ENCODE data around the gene FGD3.
"Not testable (repeated sequence)": the region's sequence is repeated elsewhere in the genome, so short reads cannot be mapped to it uniquely, and the experiment has no call there.

The FGD3 gene

DNA sequence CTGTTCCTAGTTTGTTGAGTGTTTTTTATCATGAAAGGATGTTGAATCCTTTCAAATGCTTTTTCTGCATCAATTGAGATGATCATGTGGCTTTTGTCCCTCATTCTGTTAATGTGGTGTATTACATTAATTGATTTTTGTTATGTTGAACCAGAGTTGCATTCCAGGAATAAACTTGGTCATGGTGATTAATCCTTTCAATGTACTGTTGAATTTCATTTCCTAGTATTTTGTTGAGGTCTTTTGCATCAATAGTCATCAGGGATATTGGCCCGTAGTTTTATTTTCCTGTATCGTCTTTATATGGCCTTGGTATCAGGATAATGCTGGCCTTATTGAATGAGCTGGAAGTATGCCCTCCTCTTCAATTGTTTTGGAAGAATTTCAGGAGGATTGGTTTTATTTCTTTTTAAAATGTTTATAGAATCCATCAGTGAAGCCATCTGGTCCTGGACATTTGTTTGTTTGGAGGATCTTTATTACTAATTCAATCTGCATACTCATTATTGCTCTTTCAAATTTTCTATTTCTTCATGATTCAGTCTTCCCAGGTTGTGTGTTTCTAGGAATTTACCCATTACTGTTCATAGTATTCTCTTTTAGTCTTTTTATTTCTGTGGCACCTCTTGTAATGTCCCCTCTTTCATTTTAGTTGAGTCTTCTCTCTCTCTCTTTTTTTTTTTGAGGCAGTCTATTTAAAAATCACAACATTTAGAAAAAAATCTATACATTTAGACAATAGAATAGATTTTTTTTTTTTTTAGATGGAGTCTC, 32.1 kb downstream of the FGD3 start:
- no peak for DNase-seq

DNA sequence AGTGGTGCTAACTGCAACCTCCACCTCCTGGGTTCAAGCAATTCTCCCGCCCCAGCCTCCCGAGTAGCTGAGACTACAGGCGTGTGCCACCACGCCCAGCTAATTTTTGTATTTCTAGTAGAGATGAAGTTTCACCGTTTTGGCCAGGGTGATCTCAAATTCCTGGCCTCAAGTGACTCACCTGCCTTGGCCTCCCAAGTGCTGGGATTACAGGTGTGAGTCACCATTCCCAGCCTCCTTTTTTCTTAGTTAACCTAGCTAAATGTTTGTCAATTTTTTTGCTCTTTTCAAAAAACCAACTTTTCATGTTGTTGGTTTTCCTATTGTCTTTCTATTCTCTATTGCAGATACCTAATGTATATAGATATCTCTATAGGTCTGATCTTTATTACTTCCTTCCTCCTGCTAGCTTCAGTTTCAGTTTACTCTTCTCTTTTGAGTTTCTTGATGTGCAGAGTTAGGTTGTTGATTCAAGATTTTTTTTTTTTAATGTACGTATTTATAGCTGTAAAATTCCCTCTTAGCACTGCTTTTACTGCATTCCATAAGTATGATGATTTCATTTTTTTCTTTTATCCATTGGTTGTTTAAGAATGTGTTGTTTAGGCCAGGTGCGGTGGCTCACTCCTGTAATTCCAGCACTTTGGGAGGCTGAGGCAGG, 32.9 kb downstream of the FGD3 start:
- no peak for DNase-seq

- DNase-seq, result no peak
Measured at GRCh38 chr9:92982130-92982529, 34.8 kb downstream of the FGD3 start.

DNA sequence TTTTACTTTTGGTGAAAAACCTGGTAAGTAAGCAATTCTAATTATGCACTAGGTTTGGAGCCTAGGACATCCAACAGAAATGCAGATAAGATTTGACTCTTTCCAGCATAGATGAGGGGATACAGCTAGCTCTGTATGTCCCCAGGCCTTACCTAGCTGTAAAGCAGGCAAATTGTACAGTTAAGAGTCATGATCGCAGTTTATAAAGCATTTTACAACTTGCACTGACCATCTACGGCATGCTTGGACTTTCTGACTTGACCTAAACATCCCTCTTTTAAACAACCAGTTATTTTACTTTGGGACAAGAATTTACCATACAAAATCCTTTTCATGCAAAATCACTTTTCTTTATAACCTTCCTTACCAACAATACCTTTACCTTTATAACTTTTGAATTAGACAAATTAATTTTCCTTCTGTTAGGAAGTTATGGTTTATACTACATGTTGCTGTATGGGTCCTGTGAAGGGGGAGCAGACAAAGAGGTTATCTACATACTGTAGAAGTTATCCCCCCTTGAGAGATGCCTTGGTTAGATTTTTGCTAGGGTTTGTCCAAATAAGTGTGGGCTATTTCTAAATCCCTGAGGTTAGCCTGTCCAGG, 36.8 kb downstream of the FGD3 start:
- DNase-seq, result no peak

DNA sequence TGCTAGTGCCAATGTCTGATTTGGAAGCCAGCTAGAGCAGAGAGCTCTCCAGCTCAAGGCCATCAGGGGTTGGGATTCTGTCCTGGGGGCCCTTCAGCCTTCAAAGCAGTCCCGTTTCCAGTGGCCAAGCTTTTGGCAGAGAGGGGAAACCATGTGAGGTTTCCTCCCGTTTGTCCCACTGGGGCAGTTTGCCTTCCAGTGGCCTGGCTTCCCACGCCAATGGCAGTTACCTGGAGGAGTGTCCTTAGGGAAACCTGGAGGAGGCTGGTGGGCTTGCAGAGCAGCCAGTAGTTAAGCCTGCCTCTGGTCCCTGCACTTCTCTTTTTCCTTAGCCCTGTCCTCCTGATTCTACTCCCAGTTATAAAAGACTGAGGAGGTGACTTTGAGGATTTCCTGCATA, 37.7 kb downstream of the FGD3 start:
- DNase-seq, result no peak

GRCh38 chr9:92986176-92987119, 39.1 kb downstream of the FGD3 start:
- DNase-seq, result no peak

DNA sequence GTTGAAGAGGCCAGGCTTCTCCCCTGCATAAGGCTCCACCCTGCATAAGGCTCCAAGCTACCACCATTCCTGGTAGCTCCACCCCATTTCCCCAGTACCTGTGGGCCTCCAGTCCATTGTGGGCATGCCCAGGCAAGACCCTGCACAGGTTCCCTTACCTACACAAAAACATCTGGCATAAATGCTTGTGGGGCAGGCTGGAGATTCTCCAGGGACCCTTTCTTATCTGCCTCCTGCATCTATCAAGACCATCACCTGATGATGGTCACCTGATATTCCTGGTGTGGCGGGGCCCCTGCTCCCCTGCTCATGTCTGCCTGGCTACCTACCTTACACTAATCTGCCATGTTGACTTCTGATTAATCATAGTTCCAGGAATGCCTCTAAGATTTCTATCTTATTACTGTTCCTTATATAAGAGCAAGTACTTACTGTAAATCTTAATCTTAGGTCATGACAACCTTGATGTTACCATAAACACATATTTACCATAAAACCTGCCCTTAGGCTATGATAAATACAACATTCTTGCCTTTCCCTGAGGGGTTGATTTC, 41.0 kb downstream of the FGD3 start:
- DNase-seq, result no peak

DNA sequence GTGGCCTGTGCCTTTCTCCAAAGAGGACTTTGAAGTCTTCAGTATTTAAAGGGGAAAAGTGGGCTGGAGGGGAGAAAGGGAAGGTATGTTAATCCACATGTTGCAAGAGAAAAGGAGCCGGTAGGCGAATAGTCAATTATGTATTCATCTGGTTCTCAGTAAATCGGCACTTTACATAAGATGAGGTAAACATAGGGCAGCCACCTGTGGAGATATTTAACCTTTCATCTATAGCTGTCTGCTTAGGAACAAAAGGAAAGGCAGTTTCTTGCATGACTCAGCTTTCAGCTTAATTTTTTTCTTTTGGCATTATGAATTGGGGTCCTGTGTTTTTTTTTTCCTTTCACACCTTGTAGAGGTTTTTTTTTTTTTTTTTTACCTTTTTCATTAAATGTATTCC, 42.2 kb downstream of the FGD3 start:
- no peak for DNase-seq

DNA sequence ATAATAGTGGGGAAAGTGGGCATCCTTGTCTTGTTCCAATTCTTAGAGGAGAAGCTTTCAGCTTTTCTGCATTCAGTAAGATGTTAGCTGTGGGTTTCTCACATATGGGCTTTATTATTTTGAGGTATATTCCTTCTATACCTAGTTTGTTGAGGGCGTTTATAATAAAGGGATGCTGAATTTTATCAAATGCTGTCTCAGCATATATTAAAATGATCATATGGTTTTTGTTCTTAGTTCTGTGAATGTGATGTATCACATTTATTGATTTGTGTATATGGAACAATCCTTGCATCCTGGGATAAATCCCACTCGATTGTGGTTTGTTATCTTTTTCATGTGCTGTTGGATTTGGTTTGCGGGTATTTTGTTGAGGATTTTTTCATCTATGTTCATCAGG, 43.1 kb downstream of the FGD3 start:
- DNase-seq, result no peak

GRCh38 chr9:92992549-92992948, 45.2 kb downstream of the FGD3 start:
- DNase-seq, result no peak

- DNase-seq, result not testable (repeated sequence)
Measured at GRCh38 chr9:92998871-92999270, 51.5 kb downstream of the FGD3 start.

GRCh38 chr9:93001031-93001430, 53.7 kb downstream of the FGD3 start:
- DNase-seq, result no peak

GRCh38 chr9:93002700-93003099, 55.4 kb downstream of the FGD3 start:
- DNase-seq, result no peak

- peak; percentile 11 for DNase-seq
Measured at GRCh38 chr9:93003552-93004407, 56.5 kb downstream of the FGD3 start.

- no peak for DNase-seq
Measured at GRCh38 chr9:93004561-93004960, 57.2 kb downstream of the FGD3 start.

DNA sequence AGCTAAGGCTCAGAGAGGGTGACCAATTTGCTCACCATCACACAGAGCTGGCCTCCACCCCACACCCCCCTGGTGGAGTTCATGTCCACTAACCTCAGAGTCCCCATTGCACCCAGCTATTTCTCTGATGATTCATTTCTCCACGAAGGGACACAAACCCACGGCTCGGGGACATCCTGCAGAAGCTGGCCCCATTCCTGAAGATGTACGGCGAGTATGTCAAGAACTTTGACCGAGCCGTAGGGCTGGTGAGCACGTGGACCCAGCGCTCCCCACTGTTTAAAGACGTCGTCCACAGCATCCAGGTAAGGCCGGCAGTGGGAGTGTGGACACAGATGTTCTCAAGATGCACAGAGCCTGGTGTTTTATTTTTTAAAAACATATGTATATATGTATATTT, 58.6 kb downstream of the FGD3 start:
- no peak for DNase-seq

DNA sequence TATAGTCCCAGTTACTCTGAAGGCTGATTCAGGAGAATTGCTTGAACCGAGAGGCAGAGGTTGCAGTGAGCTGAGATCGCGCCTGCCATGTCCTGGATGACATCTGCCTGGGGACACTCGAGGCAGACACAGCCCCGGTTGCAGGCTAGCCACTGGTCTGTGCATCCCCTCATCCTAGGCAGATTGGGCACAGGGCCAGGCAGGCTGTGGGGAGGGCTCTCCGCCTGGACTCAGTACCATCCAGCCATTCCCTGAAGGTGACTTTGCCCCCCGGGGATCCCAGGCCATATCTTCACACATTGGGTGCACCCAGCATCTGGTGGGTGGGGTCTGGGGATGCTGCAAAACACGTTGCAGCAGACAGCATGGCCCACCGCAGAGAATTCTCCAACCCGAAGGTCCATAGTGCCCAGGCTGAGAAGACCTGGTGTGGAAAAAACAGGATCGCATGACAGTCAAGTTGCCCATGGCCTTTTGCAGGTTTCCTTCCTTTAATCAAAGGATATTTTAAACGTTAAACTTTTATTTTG, 60.3 kb downstream of the FGD3 start:
- no peak for DNase-seq

- DNase-seq, result no peak
Measured at GRCh38 chr9:93008457-93008856, 61.1 kb downstream of the FGD3 start.

DNA sequence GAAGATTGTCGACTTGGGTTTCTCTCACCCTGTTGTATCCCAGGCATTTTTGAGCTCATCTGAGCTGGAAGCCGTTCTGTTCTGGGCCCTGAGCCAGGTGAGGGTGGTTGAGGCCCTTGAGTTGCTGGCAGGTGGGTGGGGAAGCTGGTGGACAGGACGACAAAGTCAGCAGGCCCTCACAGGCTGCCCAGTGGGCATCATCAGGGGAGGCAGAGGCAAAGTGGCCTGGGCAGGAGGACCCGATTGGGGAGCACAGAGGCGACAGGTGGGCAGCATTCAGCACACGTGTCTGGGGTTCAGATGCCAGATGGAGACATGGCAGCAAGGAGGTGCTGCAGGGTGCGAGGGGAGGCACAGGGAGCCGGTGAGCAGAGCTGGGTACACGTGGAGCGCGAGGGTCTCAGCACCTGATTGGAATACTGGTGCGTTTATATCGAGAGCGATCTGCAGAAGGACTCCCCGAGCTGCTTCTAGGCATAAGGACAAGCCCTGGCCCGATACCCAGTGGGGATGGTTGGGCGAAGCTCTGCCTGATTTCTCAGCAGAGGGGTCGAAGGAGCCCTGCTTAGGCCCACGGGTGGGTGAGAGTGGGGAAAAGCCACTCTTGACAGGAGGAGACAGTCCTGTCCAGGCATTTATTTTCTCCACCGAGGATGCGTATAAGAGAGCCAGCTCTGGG, 62.2 kb downstream of the FGD3 start:
- no peak for DNase-seq

DNA sequence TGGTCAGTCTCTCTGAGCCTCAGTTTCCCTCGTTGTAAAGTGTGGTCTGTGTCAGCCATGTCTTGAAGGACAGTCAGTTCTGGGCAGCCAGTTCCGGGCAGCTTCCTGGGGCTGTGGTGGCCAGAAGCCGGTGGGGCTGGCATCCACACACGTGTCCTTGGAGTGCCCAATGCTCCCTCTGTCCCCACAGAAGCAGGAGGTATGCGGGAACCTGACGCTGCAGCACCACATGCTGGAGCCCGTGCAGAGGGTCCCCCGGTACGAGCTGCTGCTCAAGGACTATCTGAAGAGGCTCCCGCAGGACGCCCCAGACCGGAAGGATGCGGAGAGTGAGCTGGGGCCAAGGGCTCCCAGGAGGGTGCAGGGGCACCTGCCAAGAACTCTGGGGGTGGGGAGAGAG, 62.7 kb downstream of the FGD3 start:
- DNase-seq, result no peak

DNA sequence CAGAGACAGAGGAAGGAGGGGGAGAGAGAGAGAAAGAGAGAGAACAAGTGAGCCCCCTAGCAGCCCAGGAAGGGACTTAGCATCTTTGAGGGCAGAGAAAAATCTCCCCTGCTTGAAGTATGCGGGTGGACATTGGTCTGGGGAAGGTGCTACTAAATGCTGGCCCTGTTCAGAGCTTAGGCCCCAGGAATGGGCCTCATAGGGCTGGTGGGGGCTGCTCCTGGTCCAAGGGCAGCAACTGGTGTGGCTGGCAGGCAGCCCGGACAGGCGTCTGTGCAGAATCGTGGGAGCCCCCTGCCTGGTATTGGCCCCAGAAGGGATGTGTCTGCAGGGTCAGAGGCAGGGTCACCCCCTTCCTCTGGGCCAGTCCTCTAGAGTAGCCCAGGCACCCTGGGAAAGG, 63.4 kb downstream of the FGD3 start:
- no peak for DNase-seq

Data from fibroblast of skin of back (primary cell).